Hepatocyte (in vitro differentiated cells): ENCODE data around the gene GABBR2. TPM values are rescaled to one million over a fixed set of nuclear protein-coding genes. Genes with fewer than 3 reads are reported as not detected.

Source experiments
- DNase-seq: peaks from one replicate; pipeline ENCODE4 v3.0.0-alpha.2; 2016; ENCODE audit warnings: low spot score
- H2AFZ ChIP-seq: fragments of 200-600 bp; sonication (generic); 2 replicates; pipeline ENCODE4 v1.6.0; 2016; ENCODE audit warnings: antibody characterized with exemption, mild to moderate bottlenecking
- H3K27ac ChIP-seq: fragments of 200-600 bp; sonication (generic); 2 replicates; pipeline ENCODE4 v1.5.1; 2016; ENCODE audit warnings: mild to moderate bottlenecking
- H3K27me3 ChIP-seq: fragments of 200-600 bp; sonication (generic); 2 replicates; pipeline ENCODE4 v1.6.1; 2016
- H3K36me3 ChIP-seq: fragments of 200-600 bp; sonication (generic); replicated peaks from 2 replicates; pipeline ENCODE4 v1.5.1; 2016; ENCODE audit warnings: low read depth; ENCODE audit not compliant: insufficient read depth
- H3K4me1 ChIP-seq: fragments of 200-600 bp; sonication (generic); 2 replicates; pipeline ENCODE4 v1.5.1; 2016; ENCODE audit warnings: mild to moderate bottlenecking, moderate library complexity; ENCODE audit not compliant: insufficient read depth
- H3K4me2 ChIP-seq: fragments of 200-600 bp; sonication (generic); 2 replicates; pipeline ENCODE4 v1.6.0; 2016
- H3K4me3 ChIP-seq: fragments of 200-600 bp; sonication (generic); 2 replicates; pipeline ENCODE4 v1.5.1; 2016; ENCODE audit warnings: mild to moderate bottlenecking
- H3K79me2 ChIP-seq: fragments of 200-600 bp; sonication (generic); 2 replicates; pipeline ENCODE4 v1.6.0; 2017; ENCODE audit warnings: mild to moderate bottlenecking
- H3K9me2 ChIP-seq: fragments of 200-600 bp; sonication (generic); replicated peaks from 2 replicates; pipeline ENCODE4 v1.6.0; 2017; ENCODE audit warnings: mild to moderate bottlenecking; ENCODE audit not compliant: insufficient read depth
- H3K9me3 ChIP-seq: fragments of 200-600 bp; sonication (generic); 2 replicates; pipeline ENCODE4 v1.5.1; 2016; ENCODE audit warnings: low read depth, mild to moderate bottlenecking
- H4K20me1 ChIP-seq: fragments of 200-600 bp; sonication (generic); 2 replicates; pipeline ENCODE4 v1.6.0; 2016; ENCODE audit warnings: mild to moderate bottlenecking; ENCODE audit not compliant: insufficient read depth, poor library complexity, severe bottlenecking
- CTCF ChIP-seq: fragments of 200-600 bp; sonication (generic); IDR thresholded peaks from 2 replicates; pipeline ENCODE4 v1.5.1; 2016; ENCODE audit warnings: antibody characterized with exemption, mild to moderate bottlenecking; ENCODE audit not compliant: poor library complexity
- EZH2 ChIP-seq: fragments of 200-600 bp; sonication (generic); IDR thresholded peaks from 2 replicates; pipeline ENCODE4 v1.6.1; 2016; ENCODE audit warnings: antibody characterized with exemption, mild to moderate bottlenecking, borderline replicate concordance
- EZH2phosphoT487 ChIP-seq: fragments of 200-600 bp; sonication (generic); IDR thresholded peaks from one replicate; pipeline ENCODE4 v1.6.1; 2018; ENCODE audit warnings: antibody characterized with exemption, mild to moderate bottlenecking, low read depth, moderate library complexity; ENCODE audit not compliant: unreplicated experiment, severe bottlenecking
- WGBS: methylation state at CpG from one replicate; pipeline ENCODE4 v1.1.6; 2016; ENCODE audit warnings: low lambda C conversion rate; ENCODE audit errors: missing lambda C conversion rate; 5-methylcytosine and 5-hydroxymethylcytosine counted together
- polyA plus RNA-seq: library from polyadenylated mRNA; unstranded; fragments of >200 nt; fragmentation: Nextera tagmentation; extraction: Ambion mirVana; gene quantifications from 2 replicates; pipeline ENCODE4 v1.2.1, GENCODE V29; 2016
- total RNA-seq: library from RNA; depleted of rRNA; stranded (reverse); fragments of >200 nt; gene quantifications from 2 replicates; pipeline ENCODE4 v1.2.3, GENCODE V29; 2014

The GABBR2 gene
- total and polyA plus RNA-seq, 2 experiments from 2014 or later, result 0.20 to 0.28 TPM

- Histone ChIP-seq H3K9me3 (no peaks in the 10 kb centered on the region), H3K4me2 (no peak overlapping the region), H2AFZ (no peak overlapping the region), H3K79me2 (no peaks in the 10 kb centered on the region), H4K20me1 (no peaks in the 10 kb centered on the region), H3K27ac (no peak overlapping the region), H3K4me3 (no peak overlapping the region), H3K9me2 (no peaks in the 10 kb centered on the region), H3K4me1 (no peaks in the 10 kb centered on the region), H3K27me3 (no peaks in the 10 kb centered on the region), H3K36me3 (no peaks in the 10 kb centered on the region)
- TF ChIP-seq EZH2 (no peak), CTCF (no peak), EZH2phosphoT487 (no peak)
- DNase-seq, result no peak
- WGBS, result 82% methylated on average over 4 of the region's 4 CpGs
Observed at GRCh38 chr9:98667005-98667640, 41.6 kb downstream of the GABBR2 start.

GRCh38 chr9:98665501-98665900 is 43.2 kb downstream of the GABBR2 start:
- no peak for DNase-seq
- Histone ChIP-seq H4K20me1 (no peaks in the 10 kb centered on the region), H2AFZ (no peak overlapping the region), H3K4me2 (no peak overlapping the region), H3K4me3 (no peak overlapping the region), H3K9me3 (no peaks in the 10 kb centered on the region), H3K27me3 (no peaks in the 10 kb centered on the region), H3K9me2 (no peaks in the 10 kb centered on the region), H3K4me1 (no peaks in the 10 kb centered on the region), H3K79me2 (no peaks in the 10 kb centered on the region), H3K27ac (no peak overlapping the region), H3K36me3 (no peaks in the 10 kb centered on the region)
- WGBS, result 74% methylated on average over 4 of the region's 4 CpGs
- TF ChIP-seq EZH2 (no peak), CTCF (no peak), EZH2phosphoT487 (no peak)

GRCh38 chr9:98660541-98660940 is 48.2 kb downstream of the GABBR2 start:
- H3K4me3 ChIP-seq, result no peak overlapping the region
- H3K4me2 ChIP-seq, result no peak overlapping the region
- no peak overlapping the region for H3K27ac ChIP-seq
- no peak for DNase-seq
- H3K9me2 ChIP-seq, result no peaks in the 10 kb centered on the region
- TF ChIP-seq CTCF (no peak), EZH2 (no peak), EZH2phosphoT487 (no peak)
- no peaks in the 10 kb centered on the region for H3K27me3 ChIP-seq
- no peaks in the 10 kb centered on the region for H3K4me1 ChIP-seq
- H3K9me3 ChIP-seq, result no peaks in the 10 kb centered on the region
- no peak overlapping the region for H2AFZ ChIP-seq
- H3K79me2 ChIP-seq, result no peaks in the 10 kb centered on the region
- 87% methylated on average over 4 of the region's 4 CpGs for WGBS
- H4K20me1 ChIP-seq, result no peaks in the 10 kb centered on the region
- no peaks in the 10 kb centered on the region for H3K36me3 ChIP-seq

- no peaks in the 10 kb centered on the region for H3K9me2 ChIP-seq
- WGBS, result 63% methylated on average over 1 of the region's 1 CpG
- H4K20me1 ChIP-seq, result no peaks in the 10 kb centered on the region
- H2AFZ ChIP-seq, result no peak overlapping the region
- H3K36me3 ChIP-seq, result no peaks in the 10 kb centered on the region
- H3K9me3 ChIP-seq, result no peaks in the 10 kb centered on the region
- no peaks in the 10 kb centered on the region for H3K27me3 ChIP-seq
- TF ChIP-seq CTCF (no peak), EZH2phosphoT487 (no peak), EZH2 (no peak)
- H3K27ac ChIP-seq, result no peak overlapping the region
- no peak overlapping the region for H3K4me2 ChIP-seq
- no peaks in the 10 kb centered on the region for H3K79me2 ChIP-seq
- no peaks in the 10 kb centered on the region for H3K4me1 ChIP-seq
- no peak overlapping the region for H3K4me3 ChIP-seq
- no peak for DNase-seq
Observed at GRCh38 chr9:98658951-98659351, 49.8 kb downstream of the GABBR2 start.
